HEK293 (cell line): ENCODE results near the gene C1orf21.

Source experiments
- GLIS1 ChIP-seq: fragments of 450-650 bp; formaldehyde crosslinking; IDR thresholded peaks from 2 replicates; pipeline ENCODE4 v1.5.1; 2016; ENCODE audit warnings: missing biosample characterization, missing genetic modification characterization
- OVOL3 ChIP-seq: fragments of 450-650 bp; formaldehyde crosslinking; IDR thresholded peaks from 2 replicates; pipeline ENCODE4 v1.5.1; 2016; ENCODE audit warnings: missing biosample characterization, missing genetic modification characterization
- SP2 ChIP-seq: fragments of 450-650 bp; formaldehyde crosslinking; IDR thresholded peaks from 2 replicates; pipeline ENCODE4 v1.5.1; 2016; ENCODE audit warnings: missing biosample characterization, missing genetic modification characterization
- ZBTB20 ChIP-seq: fragments of 450-650 bp; formaldehyde crosslinking; IDR thresholded peaks from 2 replicates; pipeline ENCODE4 v1.5.1; 2016; ENCODE audit warnings: missing biosample characterization, missing genetic modification characterization
- ZFP37 ChIP-seq: fragments of 450-650 bp; formaldehyde crosslinking; IDR thresholded peaks from 2 replicates; pipeline ENCODE4 v1.5.1; 2016; ENCODE audit warnings: missing biosample characterization, missing genetic modification characterization
- ZIC2 ChIP-seq: fragments of 450-650 bp; formaldehyde crosslinking; IDR thresholded peaks from 2 replicates; pipeline ENCODE4 v1.5.1; 2016; ENCODE audit warnings: missing biosample characterization, missing genetic modification characterization
- ZNF121 ChIP-seq: fragments of 450-650 bp; formaldehyde crosslinking; IDR thresholded peaks from 2 replicates; pipeline ENCODE4 v1.5.1; 2016; ENCODE audit warnings: missing biosample characterization, missing genetic modification characterization
- ZNF133 ChIP-seq: fragments of 450-650 bp; formaldehyde crosslinking; IDR thresholded peaks from 2 replicates; pipeline ENCODE4 v1.5.1; 2016; ENCODE audit warnings: missing biosample characterization, missing genetic modification characterization
- ZNF23 ChIP-seq: fragments of 450-650 bp; formaldehyde crosslinking; IDR thresholded peaks from 2 replicates; pipeline ENCODE4 v1.5.1; 2016; ENCODE audit warnings: missing biosample characterization, missing genetic modification characterization, borderline replicate concordance
- ZNF274 ChIP-seq, 2 experiments: fragments of 200-500 bp in 1 of 2; fragments of 450-650 bp in 1 of 2; sonication (Bioruptor generic) in 1 of 2; formaldehyde crosslinking in 1 of 2; IDR thresholded peaks; 2 replicates each; pipeline versions ENCODE4 v1.5.1 to v1.6.1; 2014 to 2016; ENCODE audit warnings: borderline replicate concordance in 1 of 2, inconsistent platforms in 1 of 2, low read length in 1 of 2, missing biosample characterization in 1 of 2, missing genetic modification characterization in 1 of 2
- ZNF423 ChIP-seq: fragments of 450-650 bp; formaldehyde crosslinking; IDR thresholded peaks from 2 replicates; pipeline ENCODE4 v1.5.1; 2016; ENCODE audit warnings: missing biosample characterization, missing genetic modification characterization
- TF ChIP-seq, protein P1 (sequence below): fragments of 450-650 bp; formaldehyde crosslinking; IDR thresholded peaks from 2 replicates; pipeline ENCODE4 v1.5.1; 2016; ENCODE audit warnings: missing biosample characterization, missing genetic modification characterization, low read depth
- TF ChIP-seq, protein P2 (sequence below): fragments of 450-650 bp; formaldehyde crosslinking; IDR thresholded peaks from 2 replicates; pipeline ENCODE4 v1.5.1; 2016; ENCODE audit warnings: missing biosample characterization, missing genetic modification characterization

DNA sequence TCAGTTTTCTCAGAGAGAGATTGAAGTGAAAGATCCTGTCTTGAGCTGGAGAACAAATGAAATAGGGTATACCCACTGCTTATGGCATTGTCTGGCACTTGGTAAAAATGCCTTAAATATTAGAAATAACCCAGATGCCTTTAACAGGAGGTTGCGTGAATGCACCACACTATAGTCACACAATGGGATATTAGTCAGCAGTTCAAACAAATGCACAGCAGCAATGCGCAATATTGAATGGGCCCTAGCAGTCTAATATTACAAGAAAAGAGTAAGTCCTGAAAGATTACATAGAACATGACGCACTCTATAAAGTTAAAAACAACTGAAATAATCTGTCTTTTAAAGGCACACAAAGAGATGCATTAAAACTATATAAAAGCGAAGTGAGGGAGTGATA lies 206.8 kb downstream of the C1orf21 start:
- no peak for TF ChIP-seq GLIS1 (tag by site-specific recombination)
- no peak for TF ChIP-seq SP2
- TF ChIP-seq ZNF423 (tag by site-specific recombination): no peak
- no peak for TF ChIP-seq ZNF133 (tag by site-specific recombination)
- no peak for TF ChIP-seq ZBTB20 (tag by site-specific recombination)
- TF ChIP-seq, protein P1, sequence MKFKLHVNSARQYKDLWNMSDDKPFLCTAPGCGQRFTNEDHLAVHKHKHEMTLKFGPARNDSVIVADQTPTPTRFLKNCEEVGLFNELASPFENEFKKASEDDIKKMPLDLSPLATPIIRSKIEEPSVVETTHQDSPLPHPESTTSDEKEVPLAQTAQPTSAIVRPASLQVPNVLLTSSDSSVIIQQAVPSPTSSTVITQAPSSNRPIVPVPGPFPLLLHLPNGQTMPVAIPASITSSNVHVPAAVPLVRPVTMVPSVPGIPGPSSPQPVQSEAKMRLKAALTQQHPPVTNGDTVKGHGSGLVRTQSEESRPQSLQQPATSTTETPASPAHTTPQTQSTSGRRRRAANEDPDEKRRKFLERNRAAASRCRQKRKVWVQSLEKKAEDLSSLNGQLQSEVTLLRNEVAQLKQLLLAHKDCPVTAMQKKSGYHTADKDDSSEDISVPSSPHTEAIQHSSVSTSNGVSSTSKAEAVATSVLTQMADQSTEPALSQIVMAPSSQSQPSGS (tag by site-specific recombination): no peak
- TF ChIP-seq ZNF274 (IDR thresholded peaks at IDR 0.05; ENCODE audit: low read length): no peak
- TF ChIP-seq ZNF274 (tag by site-specific recombination; IDR thresholded peaks at IDR 0.05; ENCODE audit: borderline replicate concordance): no peak
- TF ChIP-seq ZFP37: no peak
- no peak for TF ChIP-seq ZIC2 (tag by site-specific recombination)
- TF ChIP-seq ZNF121 (tag by site-specific recombination): no peak
- TF ChIP-seq, protein P2, sequence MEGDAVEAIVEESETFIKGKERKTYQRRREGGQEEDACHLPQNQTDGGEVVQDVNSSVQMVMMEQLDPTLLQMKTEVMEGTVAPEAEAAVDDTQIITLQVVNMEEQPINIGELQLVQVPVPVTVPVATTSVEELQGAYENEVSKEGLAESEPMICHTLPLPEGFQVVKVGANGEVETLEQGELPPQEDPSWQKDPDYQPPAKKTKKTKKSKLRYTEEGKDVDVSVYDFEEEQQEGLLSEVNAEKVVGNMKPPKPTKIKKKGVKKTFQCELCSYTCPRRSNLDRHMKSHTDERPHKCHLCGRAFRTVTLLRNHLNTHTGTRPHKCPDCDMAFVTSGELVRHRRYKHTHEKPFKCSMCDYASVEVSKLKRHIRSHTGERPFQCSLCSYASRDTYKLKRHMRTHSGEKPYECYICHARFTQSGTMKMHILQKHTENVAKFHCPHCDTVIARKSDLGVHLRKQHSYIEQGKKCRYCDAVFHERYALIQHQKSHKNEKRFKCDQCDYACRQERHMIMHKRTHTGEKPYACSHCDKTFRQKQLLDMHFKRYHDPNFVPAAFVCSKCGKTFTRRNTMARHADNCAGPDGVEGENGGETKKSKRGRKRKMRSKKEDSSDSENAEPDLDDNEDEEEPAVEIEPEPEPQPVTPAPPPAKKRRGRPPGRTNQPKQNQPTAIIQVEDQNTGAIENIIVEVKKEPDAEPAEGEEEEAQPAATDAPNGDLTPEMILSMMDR (tag by site-specific recombination): no peak
- TF ChIP-seq OVOL3: no peak
- TF ChIP-seq ZNF23: no peak
